ENCODE data around the gene C11orf86.

- TF ChIP-seq CTCF (conservative IDR thresholded peaks at IDR 0.05; ENCODE audit: low read length), result no peak
- 0 out of 2 replicates have a peak, but pooled peaks have one; percentile 26 for TF ChIP-seq EZH2phosphoT487 (IDR thresholded peaks at IDR 0.05; ENCODE audit: borderline replicate concordance)
These were observed 49.3 kb downstream of the C11orf86 start for GRCh38 chr11:67024410-67024809.

All from Loucy (cell line).